ENCODE results near the gene DTWD2.

- TF ChIP-seq CTCF (conservative IDR thresholded peaks at IDR 0.05; ENCODE audit: low read depth, low read length) (no peak), POLR2A (IDR thresholded peaks at IDR 0.05; ENCODE audit: low read depth, low read length) (no peak), ELK1 (IDR thresholded peaks at IDR 0.05; ENCODE audit: borderline replicate concordance, low read depth, low read length) (no peak)
Observed at GRCh38 chr5:118789366-118789765, 199.0 kb downstream of the DTWD2 start.
